ENCODE measurements around the gene ZFYVE27.
A peak's percentile ranks its signal among the peaks of the same experiment; 100 is the strongest.

Gene ZFYVE27

GRCh38 chr10:97744405-97745035 lies 7.6 kb downstream of the ZFYVE27 start:
- no peak for DNase-seq

- DNase-seq = no peak
Measured at GRCh38 chr10:97747573-97747972, 10.6 kb downstream of the ZFYVE27 start.

GRCh38 chr10:97748116-97748515 lies 11.2 kb downstream of the ZFYVE27 start:
- no peak for DNase-seq

- no peak for DNase-seq
Measured at GRCh38 chr10:97752956-97753355, 16.0 kb downstream of the ZFYVE27 start.

GRCh38 chr10:97754726-97755125 lies 17.8 kb downstream of the ZFYVE27 start:
- no peak for DNase-seq

GRCh38 chr10:97755718-97756117 lies 18.8 kb downstream of the ZFYVE27 start:
- no peak for DNase-seq

- DNase-seq = no peak
Measured at GRCh38 chr10:97757471-97757870, 20.5 kb downstream of the ZFYVE27 start.

GRCh38 chr10:97759158-97759887 lies 22.4 kb downstream of the ZFYVE27 start:
- DNase-seq = peak; percentile 14 to 46

GRCh38 chr10:97759946-97760345 lies 23.0 kb downstream of the ZFYVE27 start:
- no peak for DNase-seq

- DNase-seq = no peak
Measured at GRCh38 chr10:97760461-97761257, 23.7 kb downstream of the ZFYVE27 start.

- DNase-seq = no peak
Measured at GRCh38 chr10:97761331-97761865, 24.5 kb downstream of the ZFYVE27 start.

- no peak for DNase-seq
Measured at GRCh38 chr10:97762056-97762455, 25.1 kb downstream of the ZFYVE27 start.

GRCh38 chr10:97762816-97763215 lies 25.9 kb downstream of the ZFYVE27 start:
- no peak for DNase-seq

GRCh38 chr10:97763411-97763810 lies 26.5 kb downstream of the ZFYVE27 start:
- DNase-seq = no peak

- no peak for DNase-seq
Measured at GRCh38 chr10:97763947-97764346, 27.0 kb downstream of the ZFYVE27 start.

GRCh38 chr10:97764519-97764931 lies 27.6 kb downstream of the ZFYVE27 start:
- no peak for DNase-seq

GRCh38 chr10:97765201-97765600 lies 28.3 kb downstream of the ZFYVE27 start:
- DNase-seq = no peak

GRCh38 chr10:97766106-97766810 lies 29.3 kb downstream of the ZFYVE27 start:
- no peak for DNase-seq

- DNase-seq = no peak
Measured at GRCh38 chr10:97766996-97767924, 30.3 kb downstream of the ZFYVE27 start.

- no peak for DNase-seq
Measured at GRCh38 chr10:97768322-97769315, 31.7 kb downstream of the ZFYVE27 start.

Measured in hippocampal formation (tissue), 2 donors.